Heart left ventricle (tissue), 16 donors: ENCODE data around the gene PCLO. TPM values are rescaled to one million over a fixed set of nuclear protein-coding genes. Genes with fewer than 3 reads are reported as not detected.

Experiments
- ATAC-seq, 4 donors: fragments of 200-7000 bp; cut with Tn5 transposase; one replicate each; pipeline ENCODE4 v1.9.1; 2020 to 2022; ENCODE audit warnings: moderate library complexity in 4 of 4, mild to moderate bottlenecking in 3 of 4, moderate number of reproducible peaks in 1 of 4
- DNase-seq, 5 donors: peaks; one replicate each; pipeline ENCODE4 v3.0.0-alpha.2; 2020
- H3K27ac ChIP-seq, 12 donors: fragments of 200-600 bp; sonication (generic) in 4 of 12; one replicate each; pipeline versions ENCODE4 v1.5.0 to v1.8.0; 2016 to 2022; ENCODE audit warnings: mild to moderate bottlenecking in 2 of 12
- H3K27me3 ChIP-seq, 9 donors: fragments of 200-600 bp; sonication (generic) in 2 of 9; one replicate each; pipeline versions ENCODE4 v1.5.1 to v1.8.0; 2016 to 2022; ENCODE audit warnings: mild to moderate bottlenecking in 3 of 9
- H3K36me3 ChIP-seq, 9 donors: fragments of 200-600 bp; sonication (generic) in 2 of 9; one replicate each; pipeline versions ENCODE4 v1.5.0 to v1.8.0; 2018 to 2022; ENCODE audit warnings: mild to moderate bottlenecking in 2 of 9
- H3K4me1 ChIP-seq, 12 donors: fragments of 200-600 bp; sonication (generic) in 4 of 12; one replicate each; pipeline versions ENCODE4 v1.5.0 to v1.8.0; 2016 to 2022; ENCODE audit warnings: mild to moderate bottlenecking in 3 of 12
- H3K4me3 ChIP-seq, 12 donors: fragments of 200-600 bp; sonication (generic) in 4 of 12; one replicate each; pipeline versions ENCODE4 v1.5.0 to v1.8.0; 2017 to 2022; ENCODE audit warnings: mild to moderate bottlenecking in 9 of 12, moderate library complexity in 4 of 12
- H3K9me3 ChIP-seq, 12 donors: fragments of 200-600 bp; sonication (generic) in 4 of 12; one replicate each; pipeline versions ENCODE4 v1.5.0 to v1.8.0; 2016 to 2022; ENCODE audit warnings: mild to moderate bottlenecking in 1 of 12
- CTCF ChIP-seq, 12 donors: fragments of 200-600 bp; sonication (generic) in 4 of 12; IDR thresholded peaks; one replicate each; pipeline versions ENCODE4 v1.5.0 to v1.8.0; 2018 to 2022; ENCODE audit warnings: antibody characterized with exemption in 12 of 12, mild to moderate bottlenecking in 5 of 12
- POLR2A ChIP-seq, 2 donors: fragments of 450-650 bp; IDR thresholded peaks; one replicate each; pipeline ENCODE4 v1.6.1; 2017; ENCODE audit warnings: antibody characterized with exemption in 2 of 2, mild to moderate bottlenecking in 2 of 2, moderate library complexity in 2 of 2
- WGBS, 4 donors: extraction: QIAGEN DNeasy Blood & Tissue Kit in 2 of 4; methylation state at CpG; one replicate each; pipeline versions ENCODE4 v1.1.5 to v1.1.7; 2013 to 2018; 5-methylcytosine and 5-hydroxymethylcytosine counted together
- intact Hi-C, 10 donors: fragments of 100-400 bp; cut with DNase I; formaldehyde crosslinking; loops; one replicate each; pipeline versions ENCODE4 v1.11.1 to v1.14.2; 2022
- polyA plus RNA-seq, 2 donors: library from polyadenylated mRNA; stranded (reverse); fragments of 200-250 nt; gene quantifications; one replicate each; pipeline ENCODE4 v1.2.3, GENCODE V29; 2013
- total RNA-seq, 9 donors: library from RNA; depleted of rRNA in 2 of 9; stranded (reverse); fragments of >200 nt in 2 of 9; fragmentation: NEBNext Ultra II Directional in 3 of 9; extraction: Animal tissue kit (Norgen Biotek cat#: 25700) in 3 of 9; gene quantifications; one replicate each; pipeline versions ENCODE4 v1.1.0 to v1.2.4, GENCODE V29; 2016 to 2023
- donor health status: ischemic (EF 13 %, LVEDD 7.1; RV severe dilation, severe dysfunction).
- donor health status: healthy with polysubstance abuse.
- donor health status: DM: no; HTN: yes; CAD: no.
- donor health status: DM: no; HTN: no; CAD: no.
- donor health status: ischemic (EF 25% LVEDD 6.9; RV normal size, moderate dysfunction).
- donor health status: ischemic (EF 25% LVEDD 5.7; RV mildly dilated, moderate dysfunction).
- donor health status: healthy.
- donor health status: DM: yes; HTN: yes; CAD: no.
- donor health status: ischemic (EF 35%, LVEDD 5.7; RV mildly dilated, moderate dysfunction).
- donor health status: nonischemic (EF 11% LVEDD 7.7; RV severe dilation, severe dysfunction).
- donor health status: DM: yes; HTN: yes; CAD: no.
- donor health status: PGD.
- donor health status: ischemic (EF 29% LVEDD 5.4; RV normal size, mild dysfunction).
- donor health status: nonischemic (EF 23%, LVEDD 6.1; RV moderate dilation, normal function).

Gene PCLO
- total and polyA plus RNA-seq, 11 donors: 0.21 to 9.3 (median 2.9) TPM

DNA sequence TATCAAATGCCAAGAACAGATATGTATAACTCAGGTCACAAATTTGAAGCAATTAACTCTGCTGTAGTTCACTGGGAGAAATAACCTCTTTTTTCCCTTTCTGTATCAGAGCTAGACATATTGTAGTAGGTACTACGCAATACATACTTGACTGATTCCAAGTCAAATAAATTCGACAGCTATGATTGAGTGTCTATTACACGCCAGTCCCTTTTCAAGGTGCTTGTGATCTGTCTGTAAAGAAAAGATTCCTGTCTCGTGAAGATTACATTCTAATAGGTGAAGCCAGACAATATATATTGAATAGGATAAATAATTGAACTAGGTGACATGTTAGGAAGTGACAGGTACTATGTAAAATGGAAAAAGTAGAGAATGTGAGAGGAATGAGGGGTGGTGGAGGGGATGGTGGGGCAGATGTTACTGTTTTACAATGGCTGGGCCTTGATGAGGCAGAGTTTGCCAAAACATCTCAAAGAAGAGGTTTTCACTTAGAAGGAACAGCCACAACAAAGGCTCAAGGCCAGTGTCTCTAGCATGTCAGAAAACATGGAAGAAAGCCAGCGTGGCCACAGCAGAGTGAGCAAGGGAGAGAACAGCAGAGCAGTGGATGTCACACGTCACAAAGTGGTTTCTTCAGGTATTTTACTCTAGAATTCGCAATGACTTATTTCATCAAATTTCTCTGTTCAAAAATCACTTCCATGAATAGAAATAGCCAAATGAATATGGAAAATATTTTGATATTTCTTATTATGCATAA lies 436.5 kb downstream of the PCLO start:
- H3K4me1 ChIP-seq: no peaks in the 10 kb centered on the region
- intact Hi-C loops: loop anchor here in 7 of 10 donors (5.0 to 10.0 kb wide), 8 partner anchors 111 to 1244 kb away; no protein-coding TSS in a partner anchor
- no peaks in the 10 kb centered on the region for H3K36me3 ChIP-seq
- H3K9me3 ChIP-seq: no peaks in the 10 kb centered on the region
- TF ChIP-seq POLR2A (IDR thresholded peaks at IDR 0.05) (no peak), CTCF (IDR thresholded peaks at IDR 0.05) (no peak)
- DNase-seq (no peak), ATAC-seq (no peak)
- no peak overlapping the region for H3K4me3 ChIP-seq
- no peaks in the 10 kb centered on the region for H3K27me3 ChIP-seq
- 85 to 89% (median 87%) methylated on average over 7 of the region's 7 CpGs for WGBS, 4 donors
- no peak overlapping the region for H3K27ac ChIP-seq

GRCh38 chr7:82723411-82723810 lies 439.3 kb downstream of the PCLO start:
- WGBS, 4 donors: 53 to 76% (median 71%) methylated on average over 1 of the region's 1 CpG

GRCh38 chr7:82722946-82723345 lies 439.7 kb downstream of the PCLO start:
- DNase-seq (no peak), ATAC-seq (no peak)
- Histone ChIP-seq H3K36me3 (no peaks in the 10 kb centered on the region), H3K4me3 (no peak overlapping the region), H3K27me3 (no peaks in the 10 kb centered on the region), H3K4me1 (no peaks in the 10 kb centered on the region), H3K9me3 (no peaks in the 10 kb centered on the region), H3K27ac (no peak overlapping the region)
- intact Hi-C loops: loop anchor here in 5 of 10 donors (10.0 kb wide), 4 partner anchors 108 to 1238 kb away; no protein-coding TSS in a partner anchor
- TF ChIP-seq POLR2A (IDR thresholded peaks at IDR 0.05) (no peak), CTCF (IDR thresholded peaks at IDR 0.05) (no peak)
- 55 to 61% (median 59%) methylated on average over 3 of the region's 3 CpGs for whole genome bisulfite sequencing, 4 donors

More at GRCh38 chr7:82723411-82723810, 439.3 kb downstream of the PCLO start:
- Histone ChIP-seq H3K36me3 (no peaks in the 10 kb centered on the region), H3K4me1 (no peaks in the 10 kb centered on the region), H3K4me3 (no peak overlapping the region), H3K27ac (no peak overlapping the region), H3K9me3 (no peaks in the 10 kb centered on the region), H3K27me3 (no peaks in the 10 kb centered on the region)
- intact Hi-C loops: loop anchor here in 5 of 10 donors (10.0 kb wide), 4 partner anchors 109 to 1239 kb away; no protein-coding TSS in a partner anchor
- ATAC-seq (no peak), DNase-seq (no peak)
- TF ChIP-seq POLR2A (IDR thresholded peaks at IDR 0.05): no peak

DNA sequence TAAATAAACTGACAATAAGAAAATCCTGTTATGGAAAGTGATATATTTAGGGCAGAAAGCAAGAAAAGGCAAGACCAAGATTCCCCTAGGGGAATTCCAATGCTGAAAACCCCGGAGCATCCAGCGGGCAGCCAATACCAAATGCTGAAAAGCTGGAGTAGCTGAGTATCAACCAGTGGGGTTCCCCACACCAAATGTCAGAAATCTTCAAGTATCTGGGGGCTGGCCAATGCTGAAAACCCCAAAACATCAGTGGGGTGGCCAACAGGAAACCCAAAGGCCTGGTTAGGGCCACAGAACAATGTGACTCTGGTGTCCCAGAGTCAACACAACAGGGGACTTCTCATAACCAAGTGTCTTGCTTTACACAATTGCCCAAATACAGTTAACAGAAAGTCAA lies 447.3 kb downstream of the PCLO start:
- DNase-seq: no peak
- no peaks in the 10 kb centered on the region for H3K9me3 ChIP-seq
- TF ChIP-seq POLR2A (IDR thresholded peaks at IDR 0.05) (no peak), CTCF (IDR thresholded peaks at IDR 0.05) (no peak)
- H3K36me3 ChIP-seq: no peaks in the 10 kb centered on the region
- H3K4me1 ChIP-seq: no peaks in the 10 kb centered on the region
- no peaks in the 10 kb centered on the region for H3K27me3 ChIP-seq
- intact Hi-C loops: loop anchor here in 1 of 10 donors (10.0 kb wide), 1 partner anchor 81 kb away; no protein-coding TSS in a partner anchor
- no peak overlapping the region for H3K4me3 ChIP-seq
- ATAC-seq: no peak
- 65 to 89% (median 83%) methylated on average over 2 of the region's 2 CpGs for WGBS, 4 donors
- H3K27ac ChIP-seq: no peak overlapping the region
